Right atrium auricular region (tissue), 2 donors: ENCODE measurements around the gene TPM1. TPM values are rescaled to one million over a fixed set of nuclear protein-coding genes. Genes with fewer than 3 reads are reported as not detected.
A peak's percentile ranks its signal among the peaks of the same experiment; 100 is the strongest.
"Not testable (repeated sequence)": the region's sequence is repeated elsewhere in the genome, so short reads cannot be mapped to it uniquely, and the experiment has no call there.

Source experiments
- DNase-seq: peaks from one replicate; pipeline ENCODE4 v3.0.0-alpha.2; 2019; ENCODE audit warnings: low spot score
- H3K27ac ChIP-seq, 2 donors: fragments of 200-600 bp; sonication (generic); 1 replicate in 1 of 2; 2 replicates in 1 of 2; pipeline ENCODE4 v1.5.1; 2016 to 2019
- H3K27me3 ChIP-seq, 2 donors: fragments of 200-600 bp; sonication (generic); one replicate each; pipeline versions ENCODE4 v1.5.1 to v1.6.0; 2017 to 2019
- H3K36me3 ChIP-seq: fragments of 200-600 bp; sonication (generic); one replicate; pipeline ENCODE4 v1.5.1; 2016
- H3K4me1 ChIP-seq, 2 donors: fragments of 200-600 bp; sonication (generic); one replicate each; pipeline versions ENCODE4 v1.5.1 to v1.6.0; 2017 to 2019
- H3K4me3 ChIP-seq, 2 donors: fragments of 200-600 bp; sonication (generic); 1 replicate in 1 of 2; 2 replicates in 1 of 2; pipeline ENCODE4 v1.5.1; 2017 to 2019; ENCODE audit warnings: mild to moderate bottlenecking in 1 of 2, moderate library complexity in 1 of 2
- H3K9me3 ChIP-seq, 2 donors: fragments of 200-600 bp; sonication (generic); one replicate each; pipeline ENCODE4 v1.5.1; 2019
- total RNA-seq, 2 donors: library from RNA; depleted of rRNA; stranded (reverse); fragments of >200 nt; gene quantifications; one replicate each; pipeline ENCODE4 v1.1.0, GENCODE V29; 2016
- TF ChIP-seq, protein P1 (sequence below), 2 donors: fragments of 200-600 bp; sonication (generic); IDR thresholded peaks; one replicate each; pipeline ENCODE4 v1.5.1; 2019; ENCODE audit warnings: antibody characterized with exemption in 2 of 2

TPM1 gene
- total RNA-seq, 2 donors from 2014 or later, result 5,368 to 7,988 TPM

- H3K9me3 ChIP-seq, result no peaks in the 10 kb centered on the region
- DNase-seq, result no peak
- H3K27me3 ChIP-seq, result no peaks in the 10 kb centered on the region
- no peak overlapping the region for H3K27ac ChIP-seq
- H3K4me1 ChIP-seq, result peaks cover 0 to 27% of the 10 kb centered on the region in 2 donors
- H3K36me3 ChIP-seq, result no peaks in the 10 kb centered on the region
- TF ChIP-seq, protein P1, sequence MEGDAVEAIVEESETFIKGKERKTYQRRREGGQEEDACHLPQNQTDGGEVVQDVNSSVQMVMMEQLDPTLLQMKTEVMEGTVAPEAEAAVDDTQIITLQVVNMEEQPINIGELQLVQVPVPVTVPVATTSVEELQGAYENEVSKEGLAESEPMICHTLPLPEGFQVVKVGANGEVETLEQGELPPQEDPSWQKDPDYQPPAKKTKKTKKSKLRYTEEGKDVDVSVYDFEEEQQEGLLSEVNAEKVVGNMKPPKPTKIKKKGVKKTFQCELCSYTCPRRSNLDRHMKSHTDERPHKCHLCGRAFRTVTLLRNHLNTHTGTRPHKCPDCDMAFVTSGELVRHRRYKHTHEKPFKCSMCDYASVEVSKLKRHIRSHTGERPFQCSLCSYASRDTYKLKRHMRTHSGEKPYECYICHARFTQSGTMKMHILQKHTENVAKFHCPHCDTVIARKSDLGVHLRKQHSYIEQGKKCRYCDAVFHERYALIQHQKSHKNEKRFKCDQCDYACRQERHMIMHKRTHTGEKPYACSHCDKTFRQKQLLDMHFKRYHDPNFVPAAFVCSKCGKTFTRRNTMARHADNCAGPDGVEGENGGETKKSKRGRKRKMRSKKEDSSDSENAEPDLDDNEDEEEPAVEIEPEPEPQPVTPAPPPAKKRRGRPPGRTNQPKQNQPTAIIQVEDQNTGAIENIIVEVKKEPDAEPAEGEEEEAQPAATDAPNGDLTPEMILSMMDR (IDR thresholded peaks at IDR 0.05), result no peak
- H3K4me3 ChIP-seq, result no peak overlapping the region
Measured at GRCh38 chr15:63090887-63091286, 48.3 kb downstream of the TPM1 start.

- no peaks in the 10 kb centered on the region for H3K36me3 ChIP-seq
- DNase-seq, result no peak
- TF ChIP-seq, protein P1 (IDR thresholded peaks at IDR 0.05), result no peak
- H3K27ac ChIP-seq, result no peak overlapping the region
- no peaks in the 10 kb centered on the region for H3K9me3 ChIP-seq
- no peak overlapping the region for H3K4me3 ChIP-seq
- H3K4me1 ChIP-seq, result peaks cover 0 to 27% of the 10 kb centered on the region in 2 donors
- H3K27me3 ChIP-seq, result no peaks in the 10 kb centered on the region
Measured at GRCh38 chr15:63091679-63092446, 49.3 kb downstream of the TPM1 start.

DNA sequence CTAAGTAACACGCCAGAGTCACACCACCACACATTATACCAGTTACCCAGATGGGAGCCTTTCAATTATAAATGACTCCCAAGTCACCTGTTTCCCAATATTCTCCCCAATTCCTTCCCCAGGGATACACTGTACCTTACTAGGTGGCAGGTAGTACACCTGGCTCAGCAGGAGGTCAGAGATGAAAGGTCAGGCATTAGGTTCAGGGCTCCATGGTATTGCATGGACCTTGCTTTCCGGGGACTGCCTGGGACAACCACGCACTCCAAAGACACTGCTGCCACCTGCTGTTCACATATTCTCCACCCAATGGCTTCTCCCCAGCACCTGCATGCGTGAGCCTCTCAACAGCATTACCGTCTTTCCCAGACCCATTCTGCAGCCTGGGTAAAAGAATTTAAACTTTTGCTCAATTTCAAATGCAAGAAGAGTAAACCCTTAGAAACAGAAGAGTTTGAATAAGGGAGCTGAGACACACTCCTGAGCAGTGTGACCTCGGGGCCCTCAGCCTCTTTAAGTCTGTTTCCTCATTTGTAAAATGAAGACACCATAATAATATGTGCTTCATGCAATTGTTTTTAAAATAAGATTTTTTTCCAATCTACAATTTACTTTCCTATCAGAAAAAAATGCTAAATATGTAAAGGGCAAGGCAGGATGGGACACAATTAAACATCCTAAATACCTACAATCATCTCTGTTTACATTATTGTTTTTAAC lies 51.1 kb downstream of the TPM1 start:
- H3K4me1 ChIP-seq, result peaks cover 0 to 26% of the 10 kb centered on the region in 2 donors
- no peaks in the 10 kb centered on the region for H3K36me3 ChIP-seq
- no peak overlapping the region for H3K4me3 ChIP-seq
- peak; percentile 84 for DNase-seq
- no peaks in the 10 kb centered on the region for H3K27me3 ChIP-seq
- H3K27ac ChIP-seq, result peak overlapping the region in 1 of 2 donors; percentile 29
- TF ChIP-seq, protein P1 (IDR thresholded peaks at IDR 0.05), result peak; percentile 80 to 93
- no peaks in the 10 kb centered on the region for H3K9me3 ChIP-seq

DNA sequence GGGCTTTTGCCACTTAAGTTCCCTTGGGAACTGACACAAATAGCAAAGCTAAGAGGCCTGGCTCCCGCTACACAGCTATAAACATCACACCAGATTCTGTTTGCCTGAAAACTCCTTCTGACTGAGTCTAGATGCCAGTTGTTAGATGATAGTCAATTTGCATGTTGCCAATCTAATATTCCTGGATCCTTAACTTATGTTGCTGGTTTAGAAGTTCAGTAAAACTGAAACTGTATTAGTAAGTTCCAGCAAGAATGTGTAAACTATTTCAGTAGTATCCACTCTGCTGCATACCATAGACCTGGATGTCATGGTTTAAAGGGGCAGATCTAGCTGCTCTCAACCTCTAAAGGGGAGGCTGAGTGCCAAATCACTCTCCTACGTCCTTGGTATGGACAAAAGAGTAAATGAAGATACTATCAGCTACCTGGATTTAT lies 52.0 kb downstream of the TPM1 start:
- no peak for DNase-seq
- no peak overlapping the region for H3K4me3 ChIP-seq
- H3K4me1 ChIP-seq, result peaks cover 0 to 17% of the 10 kb centered on the region in 2 donors
- no peaks in the 10 kb centered on the region for H3K27me3 ChIP-seq
- H3K36me3 ChIP-seq, result no peaks in the 10 kb centered on the region
- peak overlapping the region in 1 of 2 donors; percentile 29 for H3K27ac ChIP-seq
- no peaks in the 10 kb centered on the region for H3K9me3 ChIP-seq
- TF ChIP-seq, protein P1 (IDR thresholded peaks at IDR 0.05), result no peak

- Histone ChIP-seq H3K9me3 (no peaks in the 10 kb centered on the region), H3K36me3 (no peaks in the 10 kb centered on the region), H3K4me1 (peaks cover 0 to 14% of the 10 kb centered on the region in 2 donors), H3K27me3 (no peaks in the 10 kb centered on the region), H3K4me3 (no peak overlapping the region), H3K27ac (no peak overlapping the region)
- DNase-seq, result no peak
- TF ChIP-seq, protein P1 (IDR thresholded peaks at IDR 0.05), result no peak
Measured at GRCh38 chr15:63096178-63096577, 53.6 kb downstream of the TPM1 start.

DNA sequence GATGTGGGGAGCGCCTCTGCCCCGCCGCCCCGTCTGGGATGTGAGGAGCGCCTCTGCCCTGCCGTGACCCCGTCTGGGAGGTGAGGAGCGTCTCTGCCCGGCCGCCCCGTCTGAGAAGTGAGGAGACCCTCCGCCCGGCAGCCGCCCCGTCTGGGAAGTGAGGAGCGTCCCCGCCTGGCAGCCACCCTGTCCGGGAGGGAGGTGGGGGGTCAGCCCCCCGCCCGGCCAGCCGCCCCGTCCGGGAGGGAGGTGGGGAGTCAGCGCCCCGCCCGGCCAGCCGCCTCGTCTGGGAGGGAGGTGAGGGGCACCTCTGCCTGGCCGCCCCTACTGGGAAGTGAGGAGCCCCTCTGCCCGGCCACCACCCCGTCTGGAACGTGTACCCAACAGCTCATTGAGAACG lies 56.4 kb downstream of the TPM1 start:
- not testable (repeated sequence) for H3K36me3 ChIP-seq, H3K9me3 ChIP-seq, H3K4me1 ChIP-seq, H3K27ac ChIP-seq, H3K27me3 ChIP-seq, H3K4me3 ChIP-seq, DNase-seq

GRCh38 chr15:63099581-63099980 lies 57.0 kb downstream of the TPM1 start:
- not testable (repeated sequence) for H3K4me1 ChIP-seq, H3K27me3 ChIP-seq, DNase-seq, H3K27ac ChIP-seq, H3K36me3 ChIP-seq, H3K4me3 ChIP-seq, H3K9me3 ChIP-seq
